Middle frontal gyrus (tissue), 1 donor: ENCODE results near the gene FAM20C.
"Not testable (repeated sequence)": the region's sequence is repeated elsewhere in the genome, so short reads cannot be mapped to it uniquely, and the experiment has no call there.

Experiments
- DNase-seq: peaks from one replicate; pipeline ENCODE4 v3.0.0-alpha.2; 2015; ENCODE audit warnings: low spot score; ENCODE audit errors: extremely low spot score

The FAM20C gene

DNA sequence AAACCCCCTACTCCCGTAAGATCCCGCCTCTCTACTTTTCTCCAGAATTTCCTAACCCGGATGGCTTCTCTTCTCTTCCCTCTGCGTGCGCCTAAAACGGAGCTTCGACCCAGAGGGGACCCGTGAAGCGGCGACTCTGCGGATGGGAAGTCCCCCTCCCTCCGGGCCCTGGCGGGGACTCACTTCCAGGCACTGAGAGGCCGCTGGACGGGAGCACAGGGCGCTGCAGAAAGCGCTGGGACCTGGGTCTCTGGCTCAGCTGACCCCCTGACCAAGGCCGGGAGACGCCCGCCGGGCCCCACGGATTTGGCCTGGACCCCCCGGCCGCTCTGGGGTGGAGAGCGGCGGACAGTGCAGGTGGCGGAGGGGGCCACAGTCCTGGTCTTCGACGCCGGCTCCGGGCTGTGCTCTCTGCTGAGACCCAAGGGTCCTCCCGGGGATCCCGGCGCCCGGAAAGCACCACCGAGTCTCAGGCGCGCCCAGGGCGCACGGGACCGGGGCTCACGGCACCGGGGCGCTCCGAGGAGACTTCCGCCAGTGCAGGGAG, 96.9 kb downstream of the FAM20C start:
- DNase-seq: no peak

DNA sequence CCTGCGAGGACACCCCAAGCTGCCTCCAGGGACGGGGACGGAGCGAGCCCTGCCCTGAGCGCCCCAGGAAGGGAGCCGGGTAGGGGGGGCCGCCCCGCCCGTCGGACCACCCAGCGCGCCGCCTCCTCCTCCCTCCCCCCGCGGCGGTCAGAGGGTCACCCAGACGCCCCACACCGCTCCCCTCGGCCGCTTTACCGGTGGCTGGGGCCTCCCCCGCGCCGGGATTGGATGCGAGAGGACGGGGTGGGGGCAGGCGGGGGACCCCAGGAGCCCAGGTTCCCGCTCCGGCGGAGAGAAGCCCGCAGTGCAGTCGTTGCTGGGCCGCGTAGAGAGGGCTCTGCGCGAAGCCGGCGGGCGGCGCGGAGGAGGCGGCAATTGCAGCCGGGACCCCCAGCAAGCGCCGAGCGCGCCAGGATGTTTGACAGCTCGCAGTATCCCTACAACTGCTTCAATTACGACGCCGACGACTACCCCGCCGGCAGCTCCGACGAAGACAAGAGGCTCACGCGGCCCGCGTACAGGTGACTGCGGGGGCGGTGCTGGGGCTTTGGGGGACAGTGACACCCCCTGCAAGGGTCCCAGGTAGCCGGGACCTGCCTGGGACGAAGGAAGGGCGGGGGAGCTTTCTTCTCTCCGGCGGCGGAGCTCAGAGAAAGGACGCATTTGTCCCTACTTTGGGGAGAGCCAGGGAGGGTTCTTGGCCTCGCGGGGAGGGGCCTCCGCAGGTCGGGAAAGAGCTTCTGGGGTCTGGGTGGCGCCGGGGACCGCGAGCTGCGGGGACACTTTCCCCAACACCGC, 97.6 kb downstream of the FAM20C start, which contains the start of gene FOXL3:
FOXL3 (plus strand) TSS at position 415 of the 798 bp plus-strand sequence; CDS start at position 415, 0 bp downstream.
- DNase-seq: no peak

DNA sequence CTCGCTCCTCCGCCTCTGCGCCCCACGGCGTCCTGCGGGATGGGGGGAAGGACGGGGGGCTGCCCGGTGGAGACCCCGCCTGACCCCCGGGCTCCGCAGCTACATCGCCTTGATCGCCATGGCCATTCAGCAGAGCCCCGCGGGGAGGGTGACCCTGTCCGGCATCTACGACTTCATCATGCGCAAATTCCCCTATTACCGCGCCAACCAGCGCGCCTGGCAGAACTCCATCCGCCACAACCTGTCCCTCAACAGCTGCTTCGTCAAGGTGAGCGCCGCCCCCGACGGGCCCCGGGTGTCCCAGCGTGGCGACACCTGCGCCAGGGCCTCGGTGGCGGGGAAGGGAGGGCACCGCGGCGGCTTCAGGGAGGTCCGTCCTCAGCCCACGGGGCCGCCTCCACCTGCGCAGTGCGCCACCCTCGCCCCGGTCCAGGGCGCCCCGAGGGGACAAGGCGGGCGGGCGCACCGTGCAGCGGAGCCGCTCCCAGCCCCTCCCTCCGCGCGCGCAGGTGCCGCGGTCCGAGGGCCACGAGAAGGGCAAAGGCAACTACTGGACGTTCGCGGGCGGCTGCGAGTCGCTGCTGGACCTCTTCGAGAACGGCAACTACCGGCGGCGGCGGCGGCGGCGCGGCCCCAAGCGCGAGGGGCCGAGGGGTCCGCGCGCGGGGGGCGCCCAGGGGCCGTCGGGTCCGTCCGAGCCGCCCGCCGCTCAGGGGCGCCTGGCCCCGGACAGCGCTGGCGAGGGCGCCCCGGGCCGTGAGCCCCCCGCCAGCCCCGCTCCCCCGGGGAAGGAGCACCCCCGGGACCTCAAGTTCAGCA, 98.4 kb downstream of the FAM20C start:
- DNase-seq: no peak

DNA sequence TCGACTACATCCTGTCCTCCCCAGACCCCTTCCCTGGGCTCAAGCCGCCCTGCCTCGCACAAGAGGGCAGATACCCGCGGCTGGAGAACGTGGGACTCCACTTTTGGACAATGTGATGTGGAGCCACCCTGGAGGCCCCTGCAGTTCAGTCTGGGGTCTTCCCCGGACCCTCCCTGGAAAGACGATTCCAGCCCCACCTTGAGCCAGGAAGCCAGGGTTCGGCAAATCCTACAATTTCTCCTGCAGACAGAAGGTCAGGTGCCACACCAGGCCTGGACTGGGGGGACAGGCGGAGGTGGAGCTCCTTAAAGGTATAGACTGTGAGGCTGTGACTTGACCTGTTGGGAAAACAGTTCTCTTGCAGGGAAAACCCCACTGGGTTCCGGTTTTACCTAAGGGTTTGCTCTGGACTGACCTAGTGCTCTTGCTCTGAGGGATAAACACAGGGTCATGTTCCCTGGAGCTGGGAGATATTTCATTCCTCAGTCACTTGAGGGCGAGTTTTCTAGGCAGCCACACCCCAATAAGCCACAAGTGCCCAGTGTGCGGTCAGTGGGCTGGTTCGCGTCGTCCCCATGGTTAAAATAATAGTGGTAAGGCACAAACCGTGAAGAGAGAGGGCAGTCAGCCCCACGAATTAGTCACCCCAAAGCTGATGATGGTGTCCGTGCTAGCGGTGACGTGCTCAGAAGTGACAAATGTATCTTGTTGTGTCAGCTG, 99.2 kb downstream of the FAM20C start:
- no peak for DNase-seq

DNA sequence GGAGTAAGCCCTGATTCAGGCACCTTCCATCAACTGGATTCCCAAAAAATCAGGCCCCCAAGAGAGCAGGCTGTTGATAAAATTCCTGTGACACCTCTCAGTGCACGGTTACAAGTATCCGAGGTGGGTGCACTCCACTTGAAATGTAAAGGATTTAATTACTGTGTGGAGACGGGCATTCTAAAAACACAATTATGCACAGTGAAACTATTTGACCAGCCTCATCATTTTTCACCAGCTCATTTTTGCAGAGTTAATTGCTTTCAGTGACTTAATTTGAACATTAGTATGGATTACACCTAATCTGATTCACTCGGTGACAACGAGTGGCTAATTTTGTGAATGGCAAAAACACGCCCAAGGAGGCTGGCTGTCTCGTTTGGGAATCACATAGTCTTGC, 99.9 kb downstream of the FAM20C start:
- no peak for DNase-seq

DNA sequence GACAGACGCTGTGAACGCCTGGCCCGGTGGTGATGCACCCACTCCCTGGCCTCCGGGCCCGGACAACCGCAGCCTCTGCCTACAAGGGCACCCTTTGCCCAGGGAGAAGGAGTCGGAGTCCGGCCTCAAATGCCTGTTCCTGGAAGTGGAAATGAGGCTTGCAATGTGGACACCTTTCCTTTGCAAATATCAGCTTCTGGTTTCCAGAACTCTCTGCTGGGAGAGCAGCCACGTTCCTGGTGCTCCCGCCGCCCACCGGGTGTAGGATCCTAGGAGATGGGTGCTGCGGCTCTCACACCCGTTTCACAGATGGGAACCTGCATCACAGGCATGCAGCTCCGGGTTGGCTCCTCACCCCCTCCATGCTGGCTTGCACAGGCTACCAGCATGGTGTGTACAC, 100.5 kb downstream of the FAM20C start:
- no peak for DNase-seq

DNA sequence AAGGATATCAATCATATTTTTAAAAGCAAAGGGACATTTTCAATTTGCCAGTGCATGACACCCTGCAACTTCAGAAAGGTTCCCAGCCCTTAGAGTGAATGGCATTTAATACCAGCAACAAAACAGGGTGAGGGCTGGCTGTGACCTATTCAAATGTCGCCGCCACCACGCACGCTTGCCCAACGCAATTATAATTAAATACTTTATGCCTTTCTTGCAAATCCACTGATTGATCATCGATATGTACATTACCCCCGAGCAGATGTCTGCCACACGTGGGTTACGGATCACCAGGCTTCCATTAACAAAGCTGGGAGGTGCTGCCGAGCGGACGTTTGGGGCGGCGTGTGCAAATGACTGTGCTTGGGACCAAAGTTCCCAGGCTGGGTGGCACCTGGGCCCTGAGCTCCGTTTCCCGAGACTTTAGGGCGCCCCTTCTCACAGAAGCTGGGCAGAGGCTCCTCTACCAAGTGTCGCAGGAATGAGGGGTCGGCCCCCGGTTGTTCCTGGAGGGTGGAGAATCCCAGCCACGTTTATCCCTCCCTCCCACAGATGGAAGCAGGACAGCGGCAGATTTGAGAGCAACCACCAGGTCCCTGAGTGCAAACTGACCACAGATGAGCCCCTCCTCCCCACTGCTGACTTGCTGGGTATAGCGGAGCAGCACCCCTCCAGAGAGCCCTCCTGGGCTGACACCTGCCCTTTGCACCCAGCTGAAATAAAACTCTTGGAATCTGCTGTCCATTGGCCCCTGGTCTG, 101.5 kb downstream of the FAM20C start:
- no peak for DNase-seq

DNA sequence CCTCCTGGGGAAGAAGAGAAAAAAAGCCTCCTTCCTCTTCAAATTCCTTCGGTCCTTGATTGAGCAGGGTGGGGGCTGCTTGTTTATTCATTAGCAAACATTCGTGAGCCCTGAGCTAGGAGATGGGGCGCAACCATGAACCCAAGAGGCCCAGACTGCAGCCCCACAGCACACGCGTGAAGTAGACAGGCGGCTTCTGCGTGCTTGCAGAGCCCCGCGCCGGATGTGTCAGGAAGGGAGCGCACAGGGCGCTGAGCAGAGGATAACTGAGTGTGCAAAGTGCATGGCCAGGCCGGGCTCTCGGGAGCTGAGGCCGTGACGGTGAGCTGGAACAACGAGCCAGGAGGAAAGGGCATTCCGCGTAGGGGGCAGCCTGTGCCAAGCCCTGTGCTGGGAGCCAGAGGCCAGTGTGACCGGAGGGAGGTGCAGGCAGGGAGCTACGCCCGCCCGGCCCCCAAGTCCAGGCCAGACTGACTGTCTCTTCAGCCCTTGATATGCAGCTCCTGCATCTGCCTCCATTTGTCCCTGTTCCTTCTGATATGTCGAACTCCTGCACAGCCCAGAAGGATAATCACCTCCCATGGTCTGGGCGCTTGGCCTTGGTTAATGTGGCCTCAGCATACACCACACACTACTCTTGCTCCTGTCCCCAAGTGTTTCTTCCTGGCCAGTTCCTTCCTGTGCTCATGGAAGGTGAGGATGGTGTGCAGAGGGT, 102.2 kb downstream of the FAM20C start:
- DNase-seq: no peak

DNA sequence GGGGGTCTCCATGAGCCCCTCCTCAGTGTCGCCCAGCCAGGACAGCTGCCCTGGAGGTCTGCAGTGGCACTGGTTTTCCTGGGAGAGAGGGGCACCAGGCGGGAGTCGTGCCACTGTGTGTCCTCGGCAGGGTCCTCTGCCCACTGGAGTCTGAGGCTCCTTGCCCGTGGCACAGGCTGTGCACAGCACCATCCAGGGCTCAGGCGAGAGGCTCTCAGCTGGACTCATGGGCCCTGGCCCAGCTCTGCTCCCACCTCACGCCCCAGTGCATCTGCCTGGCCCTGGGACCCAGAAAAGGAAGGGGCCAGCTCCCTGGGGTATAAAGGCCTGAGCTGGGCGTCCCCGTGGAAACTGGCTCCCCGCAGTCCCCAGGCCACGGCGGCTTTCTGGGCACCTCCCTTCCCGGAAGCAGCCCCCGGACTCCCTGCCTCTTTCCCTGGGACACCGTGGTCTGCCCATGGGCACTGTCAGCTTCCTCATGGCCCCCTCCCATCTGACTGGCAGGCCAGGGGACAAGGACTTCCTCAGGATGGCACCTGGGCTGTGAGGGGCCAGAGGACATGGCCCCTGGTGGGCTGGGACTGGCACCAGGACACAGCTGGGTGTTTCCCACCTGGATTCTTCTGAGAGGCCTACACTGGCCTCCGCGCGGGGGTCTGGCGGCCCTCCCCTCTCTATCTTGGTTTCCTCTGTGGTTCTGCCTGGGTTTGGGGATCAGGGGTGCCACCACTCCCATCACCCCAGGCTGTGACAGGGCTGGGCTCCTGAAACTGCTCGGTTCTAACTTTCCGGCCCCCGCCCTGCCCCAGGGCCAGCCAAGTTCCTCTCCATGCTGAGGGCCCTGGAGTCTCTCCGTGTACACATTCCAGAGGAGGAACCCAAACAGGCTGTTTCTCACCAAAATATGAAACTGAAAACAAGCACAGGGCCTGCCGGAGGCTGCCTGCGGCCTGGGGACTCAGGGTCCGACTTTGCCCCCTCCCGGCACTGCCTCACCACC, 103.1 kb downstream of the FAM20C start:
- no peak for DNase-seq

DNA sequence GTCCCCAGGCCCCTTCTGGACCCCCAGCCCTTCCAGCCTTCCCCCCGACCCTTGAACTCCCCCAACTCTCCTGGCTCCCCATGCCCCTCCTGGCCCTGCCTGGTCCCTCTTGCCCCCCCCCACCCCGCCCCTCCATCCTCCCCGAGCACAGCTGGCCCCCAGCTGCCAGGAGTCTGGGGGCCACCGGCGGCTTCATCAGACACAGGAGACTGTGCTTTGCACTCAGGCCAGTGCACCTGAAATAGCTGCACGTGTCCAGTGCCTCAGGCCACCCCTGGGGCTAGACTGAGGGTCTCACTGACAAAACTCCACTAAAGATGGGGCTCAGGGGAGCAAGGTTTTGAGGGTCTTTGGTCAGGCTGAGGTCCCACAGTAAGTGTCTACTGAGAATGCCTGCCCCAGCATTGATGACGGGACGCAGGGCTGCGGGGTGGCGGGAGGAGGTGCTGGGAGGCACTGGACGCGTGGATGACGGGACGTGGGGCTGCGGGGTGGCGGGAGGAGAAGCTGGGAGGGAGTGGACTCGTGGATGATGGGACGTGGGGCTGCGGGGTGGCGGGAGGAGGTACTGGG, 104.1 kb downstream of the FAM20C start:
- DNase-seq: no peak

DNA sequence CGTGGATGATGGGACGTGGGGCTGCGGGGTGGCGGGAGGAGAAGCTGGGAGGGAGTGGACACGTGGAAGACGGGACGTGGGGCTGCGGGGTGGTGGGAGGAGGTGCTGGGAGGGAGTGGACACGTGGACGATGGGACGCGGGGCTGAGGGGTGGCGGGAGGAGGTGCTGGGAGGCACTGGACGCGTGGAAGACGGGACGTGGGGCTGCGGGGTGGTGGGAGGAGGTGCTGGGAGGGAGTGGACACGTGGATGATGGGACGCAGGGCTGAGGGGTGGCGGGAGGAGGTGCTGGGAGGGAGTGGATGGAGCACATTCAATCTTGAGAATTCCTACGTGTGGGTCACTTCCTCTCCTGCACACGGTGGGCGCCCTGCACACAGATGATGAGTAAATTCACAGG, 104.8 kb downstream of the FAM20C start:
- not testable (repeated sequence) for DNase-seq

DNA sequence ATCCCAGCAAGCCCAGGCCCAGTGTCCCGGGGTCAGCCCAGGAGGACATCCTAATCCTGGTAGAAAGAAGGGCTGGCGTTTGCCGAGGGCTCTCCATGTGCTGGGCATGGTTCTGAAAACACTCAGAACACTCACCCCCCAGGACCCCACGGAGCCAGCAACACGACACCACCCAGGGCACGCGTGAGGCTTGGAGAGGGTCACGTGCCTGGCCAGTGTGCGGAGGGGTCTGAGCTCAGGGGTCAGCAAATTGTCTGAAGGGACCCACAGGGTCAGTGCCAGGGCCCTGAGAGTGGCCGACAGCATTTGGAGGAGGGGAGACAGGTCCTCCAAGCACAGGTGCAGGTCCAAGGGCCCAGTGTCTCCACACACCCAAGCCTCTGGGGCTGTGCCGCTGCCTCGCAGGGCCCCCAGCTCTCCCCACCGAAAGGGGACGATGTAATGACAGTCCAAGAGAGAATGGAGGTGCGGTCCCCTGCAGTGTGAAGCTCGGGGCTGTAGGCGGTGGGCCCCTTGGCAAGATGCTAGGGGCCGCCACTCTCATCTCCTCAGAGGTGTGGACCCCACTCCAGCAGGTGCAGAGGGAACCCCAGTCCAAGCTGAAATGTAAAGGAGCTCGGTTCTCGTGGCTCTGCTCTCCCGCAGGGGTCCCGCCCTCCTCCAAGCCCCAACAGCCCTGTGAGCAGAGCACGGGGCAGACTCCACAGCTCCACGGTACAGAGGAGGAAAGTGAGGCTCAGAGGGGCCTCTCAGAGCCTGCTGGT, 105.4 kb downstream of the FAM20C start:
- DNase-seq: no peak

DNA sequence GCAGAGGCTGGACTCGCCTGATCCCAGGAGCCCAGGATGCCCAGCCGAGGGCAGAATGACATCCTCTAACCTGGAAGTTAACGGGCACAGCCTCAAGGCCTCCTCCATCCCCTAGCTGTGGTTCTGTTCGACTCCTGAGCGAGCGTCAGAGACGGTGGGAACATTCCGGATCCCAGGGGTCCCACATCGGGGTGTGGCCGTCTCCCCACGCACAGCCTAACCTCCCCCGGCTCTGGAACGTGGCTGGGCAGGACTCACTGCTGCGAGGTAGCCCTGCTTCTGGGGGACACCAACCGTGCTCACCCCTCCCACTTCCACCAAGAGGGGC, 106.0 kb downstream of the FAM20C start:
- DNase-seq: no peak

DNA sequence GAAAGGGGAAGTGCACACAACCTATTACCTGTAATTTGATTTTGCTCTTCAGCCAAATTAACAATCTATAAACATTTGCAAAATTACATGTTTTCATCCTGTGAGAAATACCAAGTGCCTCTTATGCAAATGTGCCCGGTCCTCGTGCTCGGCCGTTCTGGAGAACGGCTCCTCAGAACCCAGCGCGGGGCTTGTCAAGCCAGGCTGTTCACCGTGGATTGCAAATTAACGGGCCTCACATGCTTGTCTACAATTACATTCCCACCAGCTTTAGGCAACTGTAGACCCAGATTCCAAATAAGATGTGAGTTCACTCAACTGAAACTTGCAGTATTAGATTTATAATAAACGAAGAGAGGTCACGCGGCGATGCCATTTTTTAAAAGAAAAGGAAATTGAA, 106.4 kb downstream of the FAM20C start:
- no peak for DNase-seq

DNA sequence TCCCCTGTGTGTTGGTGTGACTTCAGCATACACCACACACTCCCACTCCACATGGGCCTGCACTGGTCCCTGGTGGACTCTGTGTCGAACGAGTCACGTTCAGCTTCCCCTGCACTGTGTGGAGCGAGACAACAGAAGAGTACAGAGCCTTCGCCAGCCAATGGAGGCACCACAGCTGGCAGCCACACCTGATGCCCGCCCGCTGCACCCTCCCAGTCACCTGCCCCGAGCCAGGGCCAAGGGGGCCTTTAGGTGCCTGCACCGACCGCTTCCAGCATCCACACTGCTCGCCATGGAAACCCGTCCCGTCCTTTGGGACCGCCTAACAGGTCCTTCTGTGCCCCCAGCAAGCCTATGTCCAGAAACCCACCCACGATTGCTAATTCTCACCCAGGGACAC, 106.8 kb downstream of the FAM20C start:
- no peak for DNase-seq

DNA sequence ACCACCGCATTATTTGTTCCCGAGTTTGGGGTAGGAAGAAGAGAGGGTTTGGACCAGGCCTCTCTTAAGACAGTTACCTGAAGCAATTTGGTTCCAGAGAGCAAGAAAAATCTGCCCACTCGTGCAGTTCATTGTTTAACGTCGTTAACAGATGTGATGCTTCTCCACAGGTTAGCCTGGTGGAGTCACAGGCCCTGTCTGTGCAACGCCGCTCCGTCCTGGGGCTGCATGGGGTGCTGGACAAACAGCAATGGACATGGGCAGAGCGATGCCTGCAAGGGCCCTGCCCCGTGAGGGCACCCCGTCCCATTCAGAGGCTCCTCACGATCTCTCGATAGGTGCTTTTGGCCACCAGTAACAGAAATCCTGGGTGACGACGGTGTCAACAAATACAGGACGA, 107.3 kb downstream of the FAM20C start:
- DNase-seq: no peak

DNA sequence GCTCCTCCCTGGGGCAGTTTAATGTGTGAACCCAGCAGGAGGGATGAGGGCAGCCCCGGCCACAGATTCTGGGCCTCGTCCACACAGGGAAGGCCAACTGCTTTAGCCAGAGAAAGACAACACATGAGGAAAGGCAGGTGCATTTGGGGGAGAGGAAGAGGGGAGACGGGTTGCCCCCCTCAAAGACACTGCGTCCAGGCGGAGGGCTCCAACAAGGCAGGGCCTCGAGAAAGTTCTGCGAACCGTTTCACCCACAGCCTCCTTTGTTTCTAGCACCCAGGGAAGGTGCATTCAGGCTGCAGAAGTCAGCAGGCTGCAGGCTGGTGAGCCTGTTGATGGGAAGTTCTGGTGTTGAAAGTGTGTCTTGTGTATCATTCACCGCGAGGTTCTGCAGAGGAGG, 107.7 kb downstream of the FAM20C start:
- DNase-seq: no peak
